Medulla oblongata (tissue), 1 donor: ENCODE results near the gene CEP57.
"Not testable (repeated sequence)": the region's sequence is repeated elsewhere in the genome, so short reads cannot be mapped to it uniquely, and the experiment has no call there.

Experiments
- DNase-seq: peaks from one replicate; pipeline ENCODE4 v3.0.0-alpha.2; 2015; ENCODE audit errors: extremely low spot score

The CEP57 gene

GRCh38 chr11:95796501-95796900, 6.2 kb downstream of the CEP57 start:
- no peak for DNase-seq

DNA sequence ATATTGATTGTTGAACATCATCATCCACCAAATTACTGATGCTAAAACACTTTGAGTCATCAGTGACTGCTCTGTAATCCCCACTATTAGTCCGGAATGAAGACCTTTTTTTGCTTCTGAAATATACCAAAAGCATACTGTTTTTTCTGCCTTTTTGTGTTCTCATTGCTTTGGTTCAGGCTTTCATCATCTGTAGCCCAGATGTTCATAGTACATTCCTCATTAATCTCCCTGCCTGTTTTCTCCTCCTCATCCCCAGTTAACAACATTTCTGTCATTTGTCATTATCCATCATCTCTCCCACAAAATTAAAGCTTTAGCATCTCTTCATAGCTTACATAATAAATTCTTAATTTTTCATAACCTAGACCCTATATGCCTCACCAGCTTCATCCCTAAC, 9.2 kb downstream of the CEP57 start:
- DNase-seq = no peak

DNA sequence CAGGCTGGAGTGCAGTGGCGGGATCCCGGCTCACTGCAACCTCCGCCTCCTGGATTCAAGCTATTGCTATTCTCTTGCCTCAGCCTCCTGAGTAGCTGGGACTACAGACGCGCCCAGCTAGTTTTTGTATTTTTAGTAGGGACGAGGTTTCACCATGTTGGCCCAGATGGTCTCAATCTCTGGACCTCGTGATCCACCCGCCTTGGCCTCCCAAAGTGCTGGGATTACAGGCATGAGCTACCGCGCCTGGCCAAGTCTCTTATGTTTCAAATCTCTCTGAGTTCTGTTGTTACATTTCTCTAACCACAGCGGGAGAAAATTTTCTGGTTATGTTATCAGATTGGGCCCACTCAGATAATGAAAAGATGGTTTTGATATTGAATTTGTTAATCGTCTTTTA, 10.1 kb downstream of the CEP57 start:
- DNase-seq = no peak

DNA sequence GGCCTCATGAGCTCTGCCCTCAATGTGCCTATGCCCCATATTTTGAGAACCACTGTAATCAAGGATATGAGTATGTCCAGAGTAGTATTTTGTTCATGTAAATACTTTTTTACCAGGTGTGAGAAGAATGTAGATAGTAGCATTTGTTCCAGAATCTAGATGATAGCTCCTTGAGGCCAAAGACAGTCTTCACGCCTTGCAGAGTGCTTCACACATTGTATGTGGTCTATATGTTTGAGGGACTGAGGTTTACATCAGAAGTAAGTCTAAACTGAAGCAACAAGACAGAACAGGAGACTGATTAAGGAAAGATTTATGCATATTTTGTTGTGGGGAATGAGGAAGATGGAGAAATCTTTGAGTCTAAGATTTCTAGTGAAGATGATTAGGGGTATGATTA, 12.5 kb downstream of the CEP57 start:
- no peak for DNase-seq

DNA sequence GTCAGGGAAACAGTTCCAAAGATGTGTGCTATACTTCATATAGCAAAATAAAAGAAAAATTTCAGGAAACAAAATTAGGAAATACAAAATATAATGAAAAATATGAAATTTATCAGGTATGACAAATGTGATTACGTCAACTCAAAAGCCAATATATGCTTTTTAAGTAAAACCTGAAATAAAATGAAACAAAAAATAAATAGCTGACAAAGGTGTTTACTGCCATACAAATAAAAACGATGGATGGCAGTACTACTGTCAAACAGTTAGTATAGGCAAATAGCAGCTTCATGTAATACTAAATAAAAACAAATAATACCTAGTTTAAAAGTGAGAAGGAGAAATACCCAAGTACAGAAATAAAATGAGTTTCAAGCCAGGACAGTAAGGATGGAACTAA, 13.7 kb downstream of the CEP57 start:
- DNase-seq = no peak

- no peak for DNase-seq
These were observed 15.6 kb downstream of the CEP57 start for GRCh38 chr11:95805869-95806268.

DNA sequence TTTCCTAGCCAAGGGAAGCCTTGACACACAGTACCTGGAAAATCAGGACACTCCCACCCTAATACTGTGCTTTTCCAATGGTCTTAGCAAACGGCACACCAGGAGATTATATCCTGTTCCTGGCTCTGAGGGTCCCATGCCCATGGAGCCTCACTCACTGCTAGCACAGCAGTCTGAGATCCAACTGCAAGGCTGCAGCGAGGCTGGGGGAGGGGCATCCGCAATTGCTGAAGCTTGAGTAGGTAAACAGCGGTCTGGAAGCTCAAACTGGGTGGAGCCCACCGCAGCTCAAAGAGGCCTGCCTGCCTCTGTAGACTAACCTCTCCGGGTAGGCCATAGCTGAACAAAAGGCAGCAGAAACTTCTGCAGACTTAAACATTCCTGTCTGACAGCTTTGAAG, 16.2 kb downstream of the CEP57 start:
- not testable (repeated sequence) for DNase-seq

DNA sequence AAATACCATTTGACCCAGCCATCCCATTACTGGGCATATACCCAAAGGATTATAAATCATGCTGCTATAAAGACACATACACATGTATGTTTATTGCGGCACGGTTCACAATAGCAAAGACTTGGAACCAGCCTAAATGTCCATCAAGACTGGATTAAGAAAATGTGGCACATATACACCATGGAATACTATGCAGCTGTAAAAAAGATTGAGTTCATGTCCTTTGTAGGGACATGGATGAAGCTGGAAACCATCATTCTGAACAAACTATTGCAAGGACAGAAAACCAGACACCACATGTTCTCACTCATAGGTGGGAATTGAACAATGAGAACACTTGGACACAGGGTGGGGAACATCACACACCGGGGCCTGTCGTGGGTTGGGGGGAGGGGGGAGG, 20.8 kb downstream of the CEP57 start:
- not testable (repeated sequence) for DNase-seq

DNA sequence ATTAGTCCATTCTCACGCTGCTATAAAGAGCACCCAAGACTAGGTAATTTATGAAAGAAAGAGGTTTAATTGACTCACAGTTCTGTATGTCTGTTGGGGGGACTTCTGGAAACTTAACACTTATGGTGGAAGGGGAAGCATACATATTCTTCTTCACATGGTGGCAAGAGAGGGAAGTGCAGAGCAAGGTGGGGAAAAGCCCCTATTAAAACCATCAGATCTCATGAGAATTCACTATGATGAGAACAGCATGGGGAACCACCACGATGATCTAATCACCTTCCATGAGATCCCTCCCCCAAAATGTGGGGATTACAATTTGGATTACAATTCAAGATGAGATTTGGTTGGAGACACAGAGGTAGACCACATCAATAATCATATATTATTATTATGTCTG, 25.7 kb downstream of the CEP57 start:
- no peak for DNase-seq

GRCh38 chr11:95821640-95822039, 31.3 kb downstream of the CEP57 start:
- no peak for DNase-seq

- no peak for DNase-seq
These were observed 37.4 kb downstream of the CEP57 start for GRCh38 chr11:95827696-95828095.

DNA sequence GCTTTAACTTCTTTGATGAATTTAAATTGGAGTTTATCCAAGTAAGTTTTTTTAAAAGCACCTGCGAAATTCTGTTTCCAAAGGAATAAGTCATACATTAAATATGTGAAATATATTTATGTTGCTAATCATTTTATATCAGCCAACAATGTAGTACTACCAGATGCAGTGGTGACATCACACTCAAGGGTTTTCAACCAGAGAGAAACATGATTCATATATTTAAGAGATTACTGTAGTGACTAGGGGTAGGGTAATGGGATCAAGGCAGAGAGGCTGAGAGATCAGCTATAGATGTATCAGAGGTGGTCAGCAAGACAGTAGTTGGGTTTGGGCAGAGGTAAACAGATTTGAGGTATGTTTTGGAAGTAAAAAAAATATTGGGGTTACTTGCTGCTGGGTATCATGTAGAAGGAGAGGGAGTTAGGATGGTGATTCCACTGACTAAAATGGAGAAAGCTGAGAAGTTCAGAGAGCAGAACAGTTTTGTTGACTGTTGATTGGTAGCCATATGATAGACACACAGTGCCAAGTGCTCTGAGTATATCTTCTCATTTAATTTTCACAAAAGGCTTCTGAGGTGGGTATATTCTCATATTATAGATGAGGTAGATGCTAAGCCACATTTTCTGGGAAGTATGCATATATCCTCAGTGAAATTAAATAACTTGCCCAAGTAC, 39.4 kb downstream of the CEP57 start:
- no peak for DNase-seq

- no peak for DNase-seq
These were observed 41.0 kb downstream of the CEP57 start for GRCh38 chr11:95831198-95831883.

DNA sequence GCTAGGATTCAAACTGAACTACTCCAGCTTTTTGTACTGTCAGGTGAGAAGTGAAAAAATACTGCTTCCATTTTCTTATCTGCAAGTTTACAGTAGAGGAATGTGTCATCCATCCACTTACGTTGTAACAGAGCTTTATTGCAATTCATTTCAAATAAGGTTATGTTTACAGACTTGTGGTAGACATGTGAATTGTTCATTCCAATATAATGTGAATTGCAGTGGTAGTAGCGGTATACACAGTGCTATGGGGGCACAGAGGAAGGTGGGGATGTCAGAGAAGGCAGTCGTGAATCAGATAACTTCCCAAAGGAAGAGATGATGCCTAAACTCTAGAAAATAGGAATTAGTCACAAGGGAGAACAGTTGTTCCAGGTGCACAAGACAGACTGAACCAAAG, 42.5 kb downstream of the CEP57 start:
- DNase-seq = no peak

GRCh38 chr11:95833378-95833777, 43.1 kb downstream of the CEP57 start:
- DNase-seq = no peak

DNA sequence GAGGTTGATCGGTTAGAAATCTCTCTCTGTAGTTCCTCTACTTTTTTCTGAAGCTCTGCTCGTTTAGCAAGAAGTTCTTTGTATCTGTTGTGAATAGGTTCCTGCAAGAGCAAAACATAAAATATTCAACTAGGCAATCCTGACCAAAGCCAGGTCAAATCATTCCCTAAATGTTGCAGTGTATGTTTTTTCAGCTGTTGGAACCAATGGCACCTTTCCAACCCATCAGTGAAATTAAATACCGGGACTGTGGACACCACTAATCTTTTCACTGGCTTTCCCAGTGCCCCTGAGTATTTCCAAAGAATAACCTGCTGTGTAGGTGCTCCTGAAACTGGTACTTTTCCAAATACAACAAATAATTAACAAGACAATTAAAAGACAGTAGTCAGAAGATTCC, 45.1 kb downstream of the CEP57 start:
- no peak for DNase-seq

- peak; percentile 91 for DNase-seq
These were observed 45.6 kb downstream of the CEP57 start for GRCh38 chr11:95835768-95836488.

DNA sequence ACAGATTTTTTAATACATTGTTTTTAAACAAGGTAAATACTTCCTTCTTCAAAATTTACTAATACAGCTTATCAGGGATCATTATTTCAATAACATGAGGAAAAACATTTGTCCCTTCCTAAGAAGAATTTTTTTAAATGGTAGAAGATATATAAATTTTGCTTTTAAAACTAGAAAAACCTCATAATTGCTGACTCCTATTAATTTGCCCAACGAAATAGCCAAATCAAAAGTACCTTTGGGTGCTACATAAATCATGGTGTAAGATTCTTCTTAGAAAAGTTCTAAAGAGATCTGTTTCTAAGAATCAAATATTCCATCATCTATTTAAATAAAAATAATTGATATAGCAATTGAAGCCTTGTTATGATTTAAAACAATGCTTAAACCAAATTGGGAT, 54.9 kb downstream of the CEP57 start:
- no peak for DNase-seq

DNA sequence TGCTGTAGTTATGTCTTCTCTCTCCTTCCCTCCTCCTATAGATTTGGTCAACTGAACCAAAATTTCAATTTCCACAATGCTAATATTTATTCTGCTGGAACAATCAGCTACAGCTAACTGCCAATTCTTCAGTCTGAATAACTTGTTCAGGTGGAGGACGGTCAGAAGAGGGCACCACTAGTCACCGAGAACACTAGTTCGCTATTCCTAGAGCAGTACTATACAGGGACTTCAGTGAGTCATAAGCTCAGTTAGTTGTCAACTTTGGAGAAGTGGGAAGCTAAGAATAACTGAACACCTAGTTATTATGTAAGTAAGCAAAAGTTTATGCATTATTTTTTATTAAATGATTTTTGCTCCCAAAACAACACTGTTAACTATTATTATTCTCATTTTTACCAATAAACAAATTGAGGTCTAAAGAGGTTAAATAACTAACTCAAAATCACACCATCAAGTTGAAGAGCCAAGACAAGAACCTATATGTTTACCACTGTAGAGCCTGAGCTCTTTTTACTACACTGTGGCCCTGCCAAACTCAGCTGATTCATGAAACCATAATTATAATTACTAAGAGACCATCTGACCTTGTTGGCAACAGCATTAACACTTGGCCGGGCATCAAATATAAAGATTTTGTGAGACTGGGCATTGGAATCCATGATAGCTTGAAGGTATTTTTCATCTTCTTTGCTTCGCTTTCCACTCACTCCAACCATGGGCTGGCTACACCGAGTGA, 59.0 kb downstream of the CEP57 start:
- peak; percentile 82 for DNase-seq

DNA sequence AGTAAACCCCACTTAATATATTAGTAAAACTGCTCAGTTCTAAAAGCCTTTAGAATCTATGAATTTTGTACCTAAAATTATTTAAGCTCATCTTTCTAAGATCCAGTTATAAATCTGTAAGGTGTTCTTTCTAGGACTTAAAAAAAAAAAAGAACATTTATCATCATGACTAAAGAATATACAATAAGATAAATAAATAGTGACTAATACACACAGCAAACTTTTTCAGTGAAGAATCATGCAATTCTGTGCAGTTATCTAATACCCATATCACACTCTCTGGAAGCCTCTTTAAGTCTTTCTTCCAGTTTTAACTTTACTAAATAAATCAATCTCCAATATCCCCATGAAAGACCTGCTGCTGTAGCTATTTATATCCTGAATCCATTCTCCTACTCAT, 59.8 kb downstream of the CEP57 start:
- no peak for DNase-seq

- DNase-seq = no peak
These were observed 62.8 kb downstream of the CEP57 start for GRCh38 chr11:95853138-95853537.

DNA sequence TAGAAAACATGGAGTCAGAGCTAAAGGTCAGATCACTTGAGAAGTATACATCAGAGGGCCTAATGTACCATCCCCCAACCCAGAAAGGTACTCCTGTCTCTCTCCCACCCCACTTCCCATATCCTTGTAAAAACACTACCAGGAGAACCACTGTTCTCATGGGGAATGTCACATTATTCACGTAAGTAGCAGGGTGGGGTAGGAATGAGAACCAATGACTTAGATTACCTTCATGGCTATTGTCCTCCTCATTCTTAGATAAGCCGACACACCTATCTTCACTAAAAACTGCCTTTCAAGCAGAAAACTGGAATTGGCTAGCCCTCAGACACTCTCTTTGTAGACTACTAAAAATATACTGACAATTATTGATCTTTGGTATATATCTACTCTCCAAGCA, 63.6 kb downstream of the CEP57 start:
- DNase-seq = no peak
